Smooth muscle cell (in vitro differentiated cells): ENCODE results near the gene IFITM1. TPM values are rescaled to one million over a fixed set of nuclear protein-coding genes. Genes with fewer than 3 reads are reported as not detected.

Experiments used
- DNase-seq: peaks from one replicate; lab custom pipeline; 2025; ENCODE audit not compliant: unreplicated experiment; lab: John Stamatoyannopoulos, UW
- H2AFZ ChIP-seq: fragments of 200-600 bp; sonication (generic); 2 replicates; pipeline ENCODE4 v1.6.0; 2016; ENCODE audit warnings: antibody characterized with exemption, low read depth, mild to moderate bottlenecking
- H3F3A ChIP-seq: fragments of 200-600 bp; sonication (generic); 2 replicates; pipeline ENCODE4 v1.6.0; 2017; ENCODE audit warnings: antibody characterized with exemption, low read depth
- H3K27ac ChIP-seq: fragments of 200-600 bp; sonication (generic); 2 replicates; pipeline ENCODE4 v1.5.1; 2016; ENCODE audit warnings: low read depth, mild to moderate bottlenecking
- H3K27me3 ChIP-seq: fragments of 200-600 bp; sonication (generic); 2 replicates; pipeline ENCODE4 v1.6.1; 2016; ENCODE audit warnings: low read depth, mild to moderate bottlenecking
- H3K36me3 ChIP-seq: fragments of 200-600 bp; sonication (generic); 2 replicates; pipeline ENCODE4 v1.5.1; 2016; ENCODE audit warnings: low read depth
- H3K4me1 ChIP-seq: fragments of 200-600 bp; sonication (generic); 2 replicates; pipeline ENCODE4 v1.5.1; 2016; ENCODE audit warnings: low read depth
- H3K4me2 ChIP-seq: fragments of 200-600 bp; sonication (generic); 2 replicates; pipeline ENCODE4 v1.6.0; 2016; ENCODE audit warnings: mild to moderate bottlenecking
- H3K4me3 ChIP-seq: fragments of 200-600 bp; sonication (generic); 2 replicates; pipeline ENCODE4 v1.5.1; 2016; ENCODE audit warnings: mild to moderate bottlenecking
- H3K79me2 ChIP-seq: fragments of 200-600 bp; sonication (generic); 2 replicates; pipeline ENCODE4 v1.6.0; 2016; ENCODE audit warnings: low read depth, mild to moderate bottlenecking
- H3K9ac ChIP-seq: fragments of 200-600 bp; sonication (generic); 2 replicates; pipeline ENCODE4 v1.6.0; 2016; ENCODE audit warnings: low read depth
- H3K9me3 ChIP-seq: fragments of 200-600 bp; sonication (generic); replicated peaks from 2 replicates; pipeline ENCODE4 v1.5.1; 2016; ENCODE audit warnings: low read depth
- H4K20me1 ChIP-seq: fragments of 200-600 bp; sonication (generic); 2 replicates; pipeline ENCODE4 v1.6.0; 2016; ENCODE audit warnings: low read depth
- CTCF ChIP-seq: fragments of 200-600 bp; sonication (generic); IDR thresholded peaks from 2 replicates; pipeline ENCODE4 v1.5.1; 2017; ENCODE audit warnings: borderline replicate concordance, mild to moderate bottlenecking, antibody characterized with exemption; ENCODE audit not compliant: insufficient read depth, poor library complexity, severe bottlenecking
- WGBS: methylation state at CpG from one replicate; pipeline ENCODE4 v1.1.7; 2016; ENCODE audit warnings: low lambda C conversion rate; 5-methylcytosine and 5-hydroxymethylcytosine counted together
- polyA plus RNA-seq: library from polyadenylated mRNA; unstranded; fragments of >200 nt; fragmentation: Nextera tagmentation; extraction: Ambion mirVana; gene quantifications from 2 replicates; pipeline ENCODE4 v1.2.1, GENCODE V29; 2016
- total RNA-seq: library from RNA; depleted of rRNA; stranded (reverse); fragments of >200 nt; gene quantifications from 2 replicates; pipeline ENCODE4 v1.2.3, GENCODE V29; 2014

The IFITM1 gene
- total and polyA plus RNA-seq, 2 experiments from 2014 or later = 355 to 726 TPM

DNA sequence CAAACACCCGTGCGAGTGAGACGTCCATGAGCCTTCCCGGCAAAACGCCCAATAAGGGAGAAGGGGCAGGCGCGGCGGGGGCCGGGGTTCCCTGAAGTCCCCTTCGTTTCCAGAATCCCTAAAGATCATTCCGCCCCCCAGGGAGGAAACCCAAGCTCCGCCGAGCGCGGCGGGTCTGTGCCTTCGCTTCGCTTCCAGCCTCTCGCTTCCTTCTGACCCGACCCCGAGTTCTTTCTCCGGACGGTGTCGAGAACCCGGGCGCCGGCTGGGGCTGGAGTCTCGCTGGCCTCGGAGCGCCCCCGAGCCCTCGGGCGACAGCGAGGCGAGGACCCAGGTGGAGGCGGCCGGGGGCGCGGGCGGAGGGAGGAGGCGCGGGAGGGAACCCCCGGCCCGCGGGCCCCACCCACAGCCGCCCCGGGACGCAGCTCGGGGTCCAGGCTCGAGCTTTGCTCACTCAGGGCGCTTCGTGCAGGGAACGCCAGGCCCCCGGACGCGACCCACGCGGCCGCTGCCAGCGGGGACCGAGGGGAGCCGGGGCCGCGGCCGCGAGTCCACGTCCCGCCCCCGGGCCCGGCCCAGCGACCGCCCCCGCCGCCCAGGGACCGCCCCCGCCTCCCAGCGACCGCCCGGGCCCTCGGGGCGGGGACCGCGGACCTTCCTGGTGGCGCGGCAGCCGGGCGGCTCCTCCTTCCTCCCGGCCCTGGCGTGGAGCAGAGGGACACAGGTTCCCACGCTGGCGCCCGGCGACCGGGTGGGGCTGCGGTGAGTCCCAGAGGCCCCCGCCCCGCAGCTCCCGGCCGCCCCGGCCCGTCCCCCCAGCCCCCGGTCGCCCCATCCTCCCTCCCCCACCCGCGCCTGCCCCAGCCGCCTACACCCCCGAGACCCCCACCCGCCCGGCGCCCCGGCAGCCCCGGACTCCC is 25.1 kb upstream of the IFITM1 start, which contains the start of gene PGGHG:
TSS of gene PGGHG (plus strand) at position 649 of the 920 bp plus-strand sequence. CDS start 691 bp downstream, outside the sequence.
- Histone ChIP-seq H3K4me2 (peak within 1 kb of the TSS; percentile 98), H3K4me3 (peak within 1 kb of the TSS; percentile 85), H2AFZ (peak within 1 kb of the TSS; percentile 56), H3K9ac (peak within 1 kb of the TSS; percentile 66), H3K27me3 (no peaks in the 10 kb centered on the region), H3K36me3 (no peaks in the 10 kb centered on the region), H3K27ac (no peak within 1 kb of the TSS), H3K9me3 (no peaks in the 10 kb centered on the region), H3K4me1 (peaks cover 10% of the 10 kb centered on the region), H3F3A (no peaks in the 10 kb centered on the region), H4K20me1 (no peaks in the 10 kb centered on the region), H3K79me2 (no peaks in the 10 kb centered on the region)
- under 1% methylated on average over 24 of the region's 112 CpGs for WGBS
- no peak for TF ChIP-seq CTCF
- DNase-seq = no peak

- H3K9me3 ChIP-seq = no peaks in the 10 kb centered on the region
- no peaks in the 10 kb centered on the region for H3K27me3 ChIP-seq
- peak overlapping the region; percentile 98 for H3K4me2 ChIP-seq
- TF ChIP-seq CTCF = no peak
- WGBS = 49% methylated on average over 7 of the region's 14 CpGs
- no peaks in the 10 kb centered on the region for H3K79me2 ChIP-seq
- H3K4me3 ChIP-seq = peak overlapping the region; percentile 85
- no peak overlapping the region for H2AFZ ChIP-seq
- no peaks in the 10 kb centered on the region for H4K20me1 ChIP-seq
- no peak for DNase-seq
- no peak overlapping the region for H3K9ac ChIP-seq
- H3F3A ChIP-seq = no peaks in the 10 kb centered on the region
- H3K4me1 ChIP-seq = peaks cover 10% of the 10 kb centered on the region
- H3K36me3 ChIP-seq = no peaks in the 10 kb centered on the region
- no peak overlapping the region for H3K27ac ChIP-seq
These were observed 24.5 kb upstream of the IFITM1 start for GRCh38 chr11:289398-289711.

- H3K27ac ChIP-seq = no peak overlapping the region
- peak overlapping the region; percentile 98 for H3K4me2 ChIP-seq
- H4K20me1 ChIP-seq = no peaks in the 10 kb centered on the region
- peaks cover 10% of the 10 kb centered on the region for H3K4me1 ChIP-seq
- H3F3A ChIP-seq = no peaks in the 10 kb centered on the region
- TF ChIP-seq CTCF = no peak
- no peak for DNase-seq
- WGBS = 90% methylated on average over 48 of the region's 48 CpGs
- no peaks in the 10 kb centered on the region for H3K36me3 ChIP-seq
- H3K9me3 ChIP-seq = no peaks in the 10 kb centered on the region
- no peak overlapping the region for H3K9ac ChIP-seq
- no peaks in the 10 kb centered on the region for H3K27me3 ChIP-seq
- no peak overlapping the region for H2AFZ ChIP-seq
- H3K4me3 ChIP-seq = peak overlapping the region; percentile 85
- H3K79me2 ChIP-seq = no peaks in the 10 kb centered on the region
These were observed 23.9 kb upstream of the IFITM1 start for GRCh38 chr11:289712-290620.
